T-helper 22 cell (primary cell): Measurements from ENCODE around the gene ABCA3.

ENCODE experiments used
- DNase-seq: peaks from one replicate; pipeline ENCODE4 v3.0.0-alpha.2; 2020; ENCODE audit warnings: low read depth

ABCA3 gene

GRCh38 chr16:2308089-2308962 lies 32.2 kb downstream of the ABCA3 start:
- DNase-seq: no peak

GRCh38 chr16:2299915-2300192 lies 40.7 kb downstream of the ABCA3 start:
- no peak for DNase-seq

- no peak for DNase-seq
Observed at GRCh38 chr16:2299121-2299914, 41.2 kb downstream of the ABCA3 start.

GRCh38 chr16:2298621-2299020 lies 41.9 kb downstream of the ABCA3 start:
- DNase-seq: no peak

GRCh38 chr16:2297506-2297860 lies 43.0 kb downstream of the ABCA3 start:
- no peak for DNase-seq

- no peak for DNase-seq
Observed at GRCh38 chr16:2296661-2297505, 43.6 kb downstream of the ABCA3 start.

GRCh38 chr16:2295056-2295798 lies 45.3 kb downstream of the ABCA3 start:
- DNase-seq: no peak

GRCh38 chr16:2292221-2292620 lies 48.3 kb downstream of the ABCA3 start:
- no peak for DNase-seq

- DNase-seq: no peak
Observed at GRCh38 chr16:2289282-2289681, 51.2 kb downstream of the ABCA3 start.

- DNase-seq: no peak
Observed at GRCh38 chr16:2288726-2289125, 51.8 kb downstream of the ABCA3 start.

GRCh38 chr16:2287916-2288547 lies 52.5 kb downstream of the ABCA3 start:
- no peak for DNase-seq

- no peak for DNase-seq
Observed at GRCh38 chr16:2286550-2286949, 54.0 kb downstream of the ABCA3 start.

- no peak for DNase-seq
Observed at GRCh38 chr16:2285731-2286191, 54.8 kb downstream of the ABCA3 start.

GRCh38 chr16:2284797-2285576 lies 55.5 kb downstream of the ABCA3 start:
- no peak for DNase-seq

- no peak for DNase-seq
Observed at GRCh38 chr16:2284001-2284770, 56.3 kb downstream of the ABCA3 start.

- DNase-seq: no peak
Observed at GRCh38 chr16:2282866-2283555, 57.5 kb downstream of the ABCA3 start.

- DNase-seq: no peak
Observed at GRCh38 chr16:2282262-2282661, 58.3 kb downstream of the ABCA3 start.

- DNase-seq: no peak
Observed at GRCh38 chr16:2280981-2281542, 59.5 kb downstream of the ABCA3 start.

- no peak for DNase-seq
Observed at GRCh38 chr16:2280461-2280860, 60.1 kb downstream of the ABCA3 start.
